Liver (tissue), 2 donors: Measurements from ENCODE around the gene LRP3.

ENCODE experiments used
- TF ChIP-seq, protein P1 (sequence below): fragments of 150-350 bp; IDR thresholded peaks from 2 replicates; pipeline ENCODE4 v1.5.1; 2017; ENCODE audit warnings: improper control_type of control experiment, low read depth, low read length; ENCODE audit not compliant: missing input control
- TF ChIP-seq, protein P2 (sequence below): IDR thresholded peaks from 2 replicates; pipeline ENCODE4 v1.6.1; 2016; ENCODE audit warnings: antibody characterized with exemption, mild to moderate bottlenecking
- donor health status: healthy.

DNA sequence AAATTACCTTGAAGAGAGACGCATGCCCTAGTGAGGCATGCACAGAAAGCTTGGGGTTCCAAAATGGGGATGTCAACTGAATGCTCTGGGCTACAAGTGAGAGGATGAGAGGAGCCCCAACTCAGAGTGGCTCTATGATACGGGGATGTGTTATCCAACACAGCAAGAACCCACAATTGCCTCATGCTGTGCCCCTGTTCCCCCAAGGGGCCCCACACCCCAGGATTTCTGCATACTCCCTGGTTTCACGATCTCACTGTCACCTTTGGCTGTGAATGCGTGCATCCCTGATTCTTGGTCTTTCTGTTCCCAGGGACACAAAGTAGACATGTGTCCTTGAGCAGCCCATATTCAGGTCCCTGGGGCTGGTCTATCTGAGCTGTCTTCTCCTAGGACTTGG lies 32.9 kb upstream of the LRP3 start:
- TF ChIP-seq, protein P1, sequence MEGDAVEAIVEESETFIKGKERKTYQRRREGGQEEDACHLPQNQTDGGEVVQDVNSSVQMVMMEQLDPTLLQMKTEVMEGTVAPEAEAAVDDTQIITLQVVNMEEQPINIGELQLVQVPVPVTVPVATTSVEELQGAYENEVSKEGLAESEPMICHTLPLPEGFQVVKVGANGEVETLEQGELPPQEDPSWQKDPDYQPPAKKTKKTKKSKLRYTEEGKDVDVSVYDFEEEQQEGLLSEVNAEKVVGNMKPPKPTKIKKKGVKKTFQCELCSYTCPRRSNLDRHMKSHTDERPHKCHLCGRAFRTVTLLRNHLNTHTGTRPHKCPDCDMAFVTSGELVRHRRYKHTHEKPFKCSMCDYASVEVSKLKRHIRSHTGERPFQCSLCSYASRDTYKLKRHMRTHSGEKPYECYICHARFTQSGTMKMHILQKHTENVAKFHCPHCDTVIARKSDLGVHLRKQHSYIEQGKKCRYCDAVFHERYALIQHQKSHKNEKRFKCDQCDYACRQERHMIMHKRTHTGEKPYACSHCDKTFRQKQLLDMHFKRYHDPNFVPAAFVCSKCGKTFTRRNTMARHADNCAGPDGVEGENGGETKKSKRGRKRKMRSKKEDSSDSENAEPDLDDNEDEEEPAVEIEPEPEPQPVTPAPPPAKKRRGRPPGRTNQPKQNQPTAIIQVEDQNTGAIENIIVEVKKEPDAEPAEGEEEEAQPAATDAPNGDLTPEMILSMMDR: no peak
- TF ChIP-seq, protein P2, sequence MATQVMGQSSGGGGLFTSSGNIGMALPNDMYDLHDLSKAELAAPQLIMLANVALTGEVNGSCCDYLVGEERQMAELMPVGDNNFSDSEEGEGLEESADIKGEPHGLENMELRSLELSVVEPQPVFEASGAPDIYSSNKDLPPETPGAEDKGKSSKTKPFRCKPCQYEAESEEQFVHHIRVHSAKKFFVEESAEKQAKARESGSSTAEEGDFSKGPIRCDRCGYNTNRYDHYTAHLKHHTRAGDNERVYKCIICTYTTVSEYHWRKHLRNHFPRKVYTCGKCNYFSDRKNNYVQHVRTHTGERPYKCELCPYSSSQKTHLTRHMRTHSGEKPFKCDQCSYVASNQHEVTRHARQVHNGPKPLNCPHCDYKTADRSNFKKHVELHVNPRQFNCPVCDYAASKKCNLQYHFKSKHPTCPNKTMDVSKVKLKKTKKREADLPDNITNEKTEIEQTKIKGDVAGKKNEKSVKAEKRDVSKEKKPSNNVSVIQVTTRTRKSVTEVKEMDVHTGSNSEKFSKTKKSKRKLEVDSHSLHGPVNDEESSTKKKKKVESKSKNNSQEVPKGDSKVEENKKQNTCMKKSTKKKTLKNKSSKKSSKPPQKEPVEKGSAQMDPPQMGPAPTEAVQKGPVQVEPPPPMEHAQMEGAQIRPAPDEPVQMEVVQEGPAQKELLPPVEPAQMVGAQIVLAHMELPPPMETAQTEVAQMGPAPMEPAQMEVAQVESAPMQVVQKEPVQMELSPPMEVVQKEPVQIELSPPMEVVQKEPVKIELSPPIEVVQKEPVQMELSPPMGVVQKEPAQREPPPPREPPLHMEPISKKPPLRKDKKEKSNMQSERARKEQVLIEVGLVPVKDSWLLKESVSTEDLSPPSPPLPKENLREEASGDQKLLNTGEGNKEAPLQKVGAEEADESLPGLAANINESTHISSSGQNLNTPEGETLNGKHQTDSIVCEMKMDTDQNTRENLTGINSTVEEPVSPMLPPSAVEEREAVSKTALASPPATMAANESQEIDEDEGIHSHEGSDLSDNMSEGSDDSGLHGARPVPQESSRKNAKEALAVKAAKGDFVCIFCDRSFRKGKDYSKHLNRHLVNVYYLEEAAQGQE: no peak
